NCI-H1048 (cell line): ENCODE results near the gene KRT25.
"Not testable (repeated sequence)": the region's sequence is repeated elsewhere in the genome, so short reads cannot be mapped to it uniquely, and the experiment has no call there.

Source experiments
- DNase-seq: peaks from one replicate; lab custom pipeline; 2025; lab: John Stamatoyannopoulos, UW

Gene KRT25

DNA sequence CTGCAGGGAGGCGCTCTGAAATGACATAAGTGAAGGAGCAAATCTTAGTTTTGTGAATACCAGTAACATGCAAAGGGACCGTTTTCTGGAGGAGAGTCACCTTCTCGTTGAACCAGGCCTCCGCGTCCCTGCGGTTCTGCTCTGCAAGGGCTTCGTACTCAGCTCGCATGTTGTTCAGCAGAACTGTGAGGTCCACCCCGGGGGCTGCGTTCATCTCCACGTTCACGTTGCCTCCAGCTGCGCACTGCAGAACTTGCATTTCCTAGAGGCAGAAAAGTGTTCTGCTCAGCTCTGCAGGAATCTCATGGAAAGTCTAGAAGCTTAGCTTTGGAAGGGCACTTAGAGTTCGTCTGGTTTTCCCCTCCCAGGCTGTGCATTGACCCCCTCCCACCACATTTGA, 4.1 kb downstream of the KRT25 start:
- no peak for DNase-seq

GRCh38 chr17:40750391-40750790, 4.7 kb downstream of the KRT25 start:
- no peak for DNase-seq

- not testable (repeated sequence) for DNase-seq
Observed at GRCh38 chr17:40748666-40749065, 6.5 kb downstream of the KRT25 start.

GRCh38 chr17:40738553-40738952, 16.6 kb downstream of the KRT25 start:
- no peak for DNase-seq

DNA sequence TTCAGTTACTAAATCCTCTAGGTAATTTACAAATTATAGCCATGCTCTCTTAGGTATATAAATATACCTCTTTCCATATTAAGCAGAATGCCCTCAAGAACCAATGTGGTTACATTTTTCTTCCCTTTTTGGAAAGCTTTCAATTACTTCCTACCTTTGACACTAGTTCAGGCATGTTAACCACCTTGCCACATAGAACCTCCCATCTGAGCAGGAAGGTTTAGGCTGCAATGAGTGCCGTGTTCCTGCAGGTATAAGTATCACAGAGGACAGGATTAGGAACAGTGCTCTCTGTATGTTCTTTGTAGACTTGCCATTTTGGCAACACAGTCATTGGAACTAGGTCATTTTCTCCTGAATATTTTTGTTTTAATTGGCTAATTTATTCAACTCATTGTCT, 20.1 kb downstream of the KRT25 start:
- DNase-seq, result no peak

GRCh38 chr17:40734018-40734417, 21.1 kb downstream of the KRT25 start:
- no peak for DNase-seq

- DNase-seq, result no peak
Observed at GRCh38 chr17:40730970-40731369, 24.2 kb downstream of the KRT25 start.

- no peak for DNase-seq
Observed at GRCh38 chr17:40727447-40728231, 27.5 kb downstream of the KRT25 start.

GRCh38 chr17:40726919-40727318, 28.2 kb downstream of the KRT25 start:
- no peak for DNase-seq

DNA sequence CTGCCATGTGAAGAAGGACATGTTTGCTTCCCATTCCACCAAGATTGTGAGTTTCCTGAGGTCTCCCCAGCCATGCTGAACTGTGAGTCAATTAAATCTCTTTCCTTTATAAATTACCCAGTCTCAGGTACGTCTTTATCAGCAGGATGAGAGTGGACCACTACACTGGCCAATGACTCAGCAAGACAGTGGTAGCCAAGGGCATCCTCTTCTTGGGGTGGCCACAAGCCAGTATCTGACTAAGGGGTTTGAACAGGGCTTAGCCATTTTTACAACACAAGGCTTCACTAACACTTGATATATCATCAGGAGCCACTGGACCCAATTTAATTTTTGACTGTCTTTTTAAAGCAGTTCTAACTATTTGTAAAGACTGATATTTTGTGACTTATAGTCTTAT, 30.5 kb downstream of the KRT25 start:
- no peak for DNase-seq

DNA sequence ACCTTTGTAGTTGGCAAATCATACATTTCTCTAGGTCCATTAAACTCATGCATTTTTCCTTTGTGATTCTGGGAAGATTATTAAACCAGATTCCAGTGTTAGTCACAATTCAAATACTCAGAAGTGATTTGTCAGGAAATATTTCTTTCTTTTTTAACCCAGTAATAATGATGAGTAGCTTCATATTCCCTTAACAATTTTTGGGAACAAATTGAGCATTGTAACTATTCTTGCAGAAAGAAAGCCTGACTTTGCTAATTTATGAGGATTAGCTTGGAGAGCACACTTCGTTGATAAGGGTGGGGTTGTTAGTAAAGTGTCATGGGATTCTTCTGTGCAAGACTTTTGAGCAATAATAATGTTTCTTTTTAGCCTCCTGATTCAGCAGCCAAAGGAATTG, 32.9 kb downstream of the KRT25 start:
- DNase-seq, result no peak

DNA sequence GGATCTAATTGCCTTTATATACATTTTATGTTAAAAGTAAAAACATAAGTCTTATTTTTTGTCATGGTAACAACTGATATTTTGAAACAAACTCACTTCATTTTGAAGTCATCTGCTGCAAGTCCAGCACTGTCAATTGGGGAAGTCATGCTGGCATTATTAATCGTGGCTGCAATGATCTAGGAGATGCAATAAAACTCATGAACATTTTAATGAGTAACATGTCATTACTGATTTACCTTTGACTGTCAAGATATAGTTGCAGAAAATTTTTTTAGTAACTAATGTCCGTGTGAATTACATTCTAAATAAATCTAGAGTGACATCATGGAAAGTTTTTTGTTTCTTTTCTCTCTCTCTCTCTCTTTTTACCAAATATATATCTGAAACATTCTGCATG, 34.2 kb downstream of the KRT25 start:
- no peak for DNase-seq

- no peak for DNase-seq
Observed at GRCh38 chr17:40718930-40719329, 36.2 kb downstream of the KRT25 start.

DNA sequence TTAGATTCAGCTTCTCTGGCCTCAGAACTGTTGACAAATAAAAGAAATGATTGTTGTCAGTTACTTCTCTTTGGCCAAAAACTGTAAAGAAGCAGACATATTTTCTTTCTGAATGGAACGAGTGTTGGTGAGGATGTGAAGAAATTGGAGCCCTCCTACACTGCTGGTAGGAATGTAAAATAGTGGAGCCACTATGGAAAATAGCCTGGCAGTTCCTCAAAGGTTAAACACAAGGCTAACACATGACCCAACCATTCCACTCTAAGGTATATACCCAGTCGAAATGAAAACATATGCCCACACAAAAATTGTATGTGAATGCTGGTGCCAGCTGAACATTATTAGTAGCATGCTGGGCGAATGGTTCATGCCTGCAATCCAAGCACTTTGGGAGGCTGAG, 37.4 kb downstream of the KRT25 start:
- DNase-seq, result no peak

DNA sequence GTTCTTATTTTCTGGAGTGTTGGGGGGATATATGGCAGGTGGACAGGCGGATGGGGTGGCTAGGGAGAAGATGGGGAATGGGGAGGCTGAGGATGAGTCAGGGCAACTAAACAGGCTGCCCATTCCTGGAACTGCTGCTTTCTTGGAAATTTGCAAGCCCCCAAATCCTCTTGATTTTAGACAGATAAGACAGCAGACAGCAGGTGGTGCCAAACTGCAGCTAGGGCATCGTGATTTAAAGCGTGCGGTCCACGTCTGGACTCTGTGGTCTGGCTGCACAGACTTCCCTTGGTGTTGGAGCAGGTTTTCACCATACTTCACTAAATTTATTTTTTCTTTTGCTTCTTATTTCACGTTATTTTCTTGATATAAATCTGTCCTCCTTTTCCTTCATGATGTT, 40.7 kb downstream of the KRT25 start:
- no peak for DNase-seq

DNA sequence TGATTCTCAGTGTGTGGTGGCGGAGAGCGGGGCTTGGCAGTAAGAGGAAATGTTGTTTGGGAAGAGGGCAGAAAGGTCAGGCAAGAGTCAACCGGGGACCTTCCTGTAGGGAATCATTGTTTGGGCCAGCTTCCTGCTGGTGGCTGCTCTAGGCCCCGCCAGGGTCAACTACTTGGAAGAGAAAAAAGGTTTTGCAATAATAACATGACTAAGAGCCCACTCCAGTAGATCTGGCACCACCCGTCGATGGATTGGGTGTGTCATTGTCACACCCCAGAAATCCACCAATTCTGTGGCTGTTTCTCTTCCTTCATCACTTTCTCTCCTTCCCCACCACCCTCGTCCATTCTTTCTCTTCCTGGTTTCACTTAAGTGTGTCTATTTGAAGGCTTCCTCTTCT, 47.4 kb downstream of the KRT25 start:
- no peak for DNase-seq

GRCh38 chr17:40705584-40705983, 49.5 kb downstream of the KRT25 start:
- no peak for DNase-seq

GRCh38 chr17:40703652-40704051, 51.5 kb downstream of the KRT25 start, which contains the start of gene KRT24:
Gene KRT24, minus strand, starts transcription at chr17:40703752. Its CDS starts 59 bp downstream, at chr17:40703693.
- DNase-seq, result no peak

GRCh38 chr17:40702271-40702670, 52.9 kb downstream of the KRT25 start:
- DNase-seq, result no peak

- DNase-seq, result no peak
Observed at GRCh38 chr17:40699853-40700252, 55.3 kb downstream of the KRT25 start.

- DNase-seq, result no peak
Observed at GRCh38 chr17:40699371-40699770, 55.8 kb downstream of the KRT25 start.
